WTC11 (cell line): Measurements from ENCODE around the gene GLRA2. TPM values are rescaled to one million over a fixed set of nuclear protein-coding genes. Genes with fewer than 3 reads are reported as not detected.

Experiments used
- ATAC-seq: fragments of 200-7000 bp; cut with Tn5 transposase; 2 replicates; pipeline ENCODE4 v1.10.0; 2021; ENCODE audit warnings: mild to moderate bottlenecking, moderate library complexity
- CTCF ChIA-PET: fragments of 300-600 bp; sonication (Branson Sonifier 250); formaldehyde crosslinking; loops from one replicate; lab custom pipeline; 2021; ENCODE audit warnings: antibody characterized with exemption; lab: Charles Lee
- POLR2A ChIA-PET: fragments of 350-600 bp; sonication (Branson Sonifier 250); formaldehyde crosslinking; loops from one replicate; lab custom pipeline; 2021; ENCODE audit warnings: antibody characterized with exemption; lab: Charles Lee
- DNase-seq: peaks from one replicate; pipeline ENCODE4 v3.0.0; 2021; ENCODE audit warnings: low spot score
- H3K27ac Mint-ChIP-seq: 2 replicates; pipeline ENCODE4 v1.8.0; 2021; ENCODE audit warnings: mixed read lengths
- H3K27me3 Mint-ChIP-seq: 2 replicates; pipeline ENCODE4 v1.8.0; 2021; ENCODE audit warnings: low read depth, mild to moderate bottlenecking, moderate library complexity, mixed read lengths
- H3K36me3 Mint-ChIP-seq: 2 replicates; pipeline ENCODE4 v1.8.0; 2021; ENCODE audit warnings: mixed read lengths
- H3K4me1 Mint-ChIP-seq: 2 replicates; pipeline ENCODE4 v1.8.0; 2022; ENCODE audit warnings: mixed read lengths
- H3K4me3 Mint-ChIP-seq: 2 replicates; pipeline ENCODE4 v1.8.0; 2021; ENCODE audit warnings: mild to moderate bottlenecking, moderate library complexity, mixed read lengths
- H3K9me3 Mint-ChIP-seq: 2 replicates; pipeline ENCODE4 v1.8.0; 2021; ENCODE audit warnings: mixed read lengths
- CBFB ChIP-seq: sonication (generic); formaldehyde crosslinking; IDR thresholded peaks from 2 replicates; pipeline ENCODE4 v1.8.1; 2022; ENCODE audit warnings: mild to moderate bottlenecking, low read depth, missing genetic modification reagents
- ESRRA ChIP-seq: sonication (generic); formaldehyde crosslinking; IDR thresholded peaks from 2 replicates; pipeline ENCODE4 v1.8.1; 2022; ENCODE audit warnings: mild to moderate bottlenecking, missing genetic modification reagents, borderline replicate concordance
- FOXK1 ChIP-seq: sonication (generic); formaldehyde crosslinking; IDR thresholded peaks from 2 replicates; pipeline ENCODE4 v1.8.0; 2022; ENCODE audit warnings: mild to moderate bottlenecking, moderate library complexity, missing genetic modification reagents
- GTF2I ChIP-seq: fragments of 250-450 bp; sonication (Bioruptor Pico); conservative IDR thresholded peaks from 2 replicates; pipeline ENCODE4 v1.4.0; 2021; ENCODE audit warnings: mild to moderate bottlenecking
- JAZF1 ChIP-seq: fragments of 250-450 bp; sonication (Bioruptor Pico); IDR thresholded peaks from 2 replicates; pipeline ENCODE4 v1.9.0; 2021; ENCODE audit warnings: moderate library complexity, mild to moderate bottlenecking, inconsistent platforms
- NFE2L1 ChIP-seq: sonication (generic); formaldehyde crosslinking; IDR thresholded peaks from 2 replicates; pipeline ENCODE4 v1.8.1; 2023; ENCODE audit warnings: missing genetic modification reagents
- NR1H2 ChIP-seq: sonication (generic); formaldehyde crosslinking; IDR thresholded peaks from 2 replicates; pipeline ENCODE4 v1.9.0; 2021; ENCODE audit warnings: mild to moderate bottlenecking, moderate library complexity, missing genetic modification reagents
- PRRX2 ChIP-seq: fragments of 250-450 bp; sonication (Bioruptor Pico); IDR thresholded peaks from 2 replicates; pipeline ENCODE4 v1.8.0; 2021; ENCODE audit warnings: mild to moderate bottlenecking
- RORB ChIP-seq: fragments of 250-450 bp; sonication (Bioruptor Pico); IDR thresholded peaks from 2 replicates; pipeline ENCODE4 v1.9.0; 2021; ENCODE audit warnings: mild to moderate bottlenecking
- ZNF138 ChIP-seq: sonication (generic); formaldehyde crosslinking; conservative IDR thresholded peaks from 2 replicates; pipeline ENCODE4 v1.8.1; 2022; ENCODE audit warnings: mild to moderate bottlenecking, moderate library complexity, missing genetic modification reagents
- ZNF263 ChIP-seq: sonication (generic); formaldehyde crosslinking; IDR thresholded peaks from 2 replicates; pipeline ENCODE4 v1.8.1; 2022; ENCODE audit warnings: low read depth, mild to moderate bottlenecking, moderate library complexity, missing genetic modification reagents
- total RNA-seq: library from RNA; stranded (reverse); gene quantifications from 3 replicates; pipeline ENCODE4 v1.2.3, GENCODE V29; 2021
- TF ChIP-seq, protein P1 (sequence below): sonication (generic); formaldehyde crosslinking; IDR thresholded peaks from 2 replicates; pipeline ENCODE4 v1.8.1; 2022; ENCODE audit warnings: missing genetic modification reagents, borderline replicate concordance
- TF ChIP-seq, protein P2 (sequence below): sonication (generic); formaldehyde crosslinking; IDR thresholded peaks from 2 replicates; pipeline ENCODE4 v1.8.1; 2023; ENCODE audit warnings: mild to moderate bottlenecking, moderate library complexity, missing genetic modification reagents
- TF ChIP-seq, protein P3 (sequence below): sonication (generic); formaldehyde crosslinking; IDR thresholded peaks from 2 replicates; pipeline ENCODE4 v1.8.1; 2023; ENCODE audit warnings: mild to moderate bottlenecking, missing genetic modification reagents, moderate library complexity
- TF ChIP-seq, protein P4 (sequence below): sonication (generic); formaldehyde crosslinking; conservative IDR thresholded peaks from 2 replicates; pipeline ENCODE4 v1.8.1; 2023; ENCODE audit warnings: mild to moderate bottlenecking, low read depth, missing genetic modification reagents, moderate library complexity
- TF ChIP-seq, protein P5 (sequence below): sonication (generic); formaldehyde crosslinking; IDR thresholded peaks from 2 replicates; pipeline ENCODE4 v1.8.0; 2022; ENCODE audit warnings: mild to moderate bottlenecking, missing genetic modification reagents
- TF ChIP-seq, protein P6 (sequence below): sonication (generic); formaldehyde crosslinking; IDR thresholded peaks from 2 replicates; pipeline ENCODE4 v1.8.0; 2022; ENCODE audit warnings: mild to moderate bottlenecking, missing genetic modification reagents
- TF ChIP-seq, protein P7 (sequence below): sonication (generic); formaldehyde crosslinking; IDR thresholded peaks from 2 replicates; pipeline ENCODE4 v1.8.0; 2022; ENCODE audit warnings: missing genetic modification reagents
- TF ChIP-seq, protein P8 (sequence below): sonication (generic); formaldehyde crosslinking; IDR thresholded peaks from 2 replicates; pipeline ENCODE4 v1.8.1; 2022; ENCODE audit warnings: mild to moderate bottlenecking, moderate library complexity, missing genetic modification reagents
- TF ChIP-seq, protein P9 (sequence below): sonication (generic); formaldehyde crosslinking; IDR thresholded peaks from 2 replicates; pipeline ENCODE4 v1.8.1; 2023; ENCODE audit warnings: mild to moderate bottlenecking, missing genetic modification reagents, moderate library complexity

GLRA2 gene
- total RNA-seq, 1 experiment from 2014 or later, result not detected

DNA sequence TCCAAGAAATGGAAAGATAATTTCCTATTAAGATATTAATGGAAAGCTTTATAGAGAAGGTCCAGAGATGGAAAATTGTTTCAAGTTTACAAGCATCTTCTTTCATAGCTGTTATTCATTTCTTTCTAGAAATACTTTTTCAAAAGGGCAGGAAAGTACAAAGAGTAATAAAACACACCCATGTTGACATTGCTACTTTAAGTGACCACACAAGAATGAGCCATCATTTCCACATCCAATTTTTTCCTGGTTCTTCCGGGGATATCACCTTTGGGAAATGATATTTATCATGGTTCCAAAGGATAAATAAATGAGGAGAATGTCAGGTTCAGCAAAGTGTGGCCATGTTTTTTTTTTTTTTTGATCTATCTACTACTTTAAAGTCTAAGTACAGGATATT is 4.5 kb downstream of the GLRA2 start (continued):
- TF ChIP-seq, protein P1, sequence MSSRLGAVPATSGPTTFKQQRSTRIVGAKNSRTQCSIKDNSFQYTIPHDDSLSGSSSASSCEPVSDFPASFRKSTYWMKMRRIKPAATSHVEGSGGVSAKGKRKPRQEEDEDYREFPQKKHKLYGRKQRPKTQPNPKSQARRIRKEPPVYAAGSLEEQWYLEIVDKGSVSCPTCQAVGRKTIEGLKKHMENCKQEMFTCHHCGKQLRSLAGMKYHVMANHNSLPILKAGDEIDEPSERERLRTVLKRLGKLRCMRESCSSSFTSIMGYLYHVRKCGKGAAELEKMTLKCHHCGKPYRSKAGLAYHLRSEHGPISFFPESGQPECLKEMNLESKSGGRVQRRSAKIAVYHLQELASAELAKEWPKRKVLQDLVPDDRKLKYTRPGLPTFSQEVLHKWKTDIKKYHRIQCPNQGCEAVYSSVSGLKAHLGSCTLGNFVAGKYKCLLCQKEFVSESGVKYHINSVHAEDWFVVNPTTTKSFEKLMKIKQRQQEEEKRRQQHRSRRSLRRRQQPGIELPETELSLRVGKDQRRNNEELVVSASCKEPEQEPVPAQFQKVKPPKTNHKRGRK (CRISPR knock-in tag), result no peak
- TF ChIP-seq ZNF263 (no peak), RORB (CRISPR knock-in tag) (no peak), ZNF138 (CRISPR knock-in tag) (no peak)
- TF ChIP-seq, protein P2, sequence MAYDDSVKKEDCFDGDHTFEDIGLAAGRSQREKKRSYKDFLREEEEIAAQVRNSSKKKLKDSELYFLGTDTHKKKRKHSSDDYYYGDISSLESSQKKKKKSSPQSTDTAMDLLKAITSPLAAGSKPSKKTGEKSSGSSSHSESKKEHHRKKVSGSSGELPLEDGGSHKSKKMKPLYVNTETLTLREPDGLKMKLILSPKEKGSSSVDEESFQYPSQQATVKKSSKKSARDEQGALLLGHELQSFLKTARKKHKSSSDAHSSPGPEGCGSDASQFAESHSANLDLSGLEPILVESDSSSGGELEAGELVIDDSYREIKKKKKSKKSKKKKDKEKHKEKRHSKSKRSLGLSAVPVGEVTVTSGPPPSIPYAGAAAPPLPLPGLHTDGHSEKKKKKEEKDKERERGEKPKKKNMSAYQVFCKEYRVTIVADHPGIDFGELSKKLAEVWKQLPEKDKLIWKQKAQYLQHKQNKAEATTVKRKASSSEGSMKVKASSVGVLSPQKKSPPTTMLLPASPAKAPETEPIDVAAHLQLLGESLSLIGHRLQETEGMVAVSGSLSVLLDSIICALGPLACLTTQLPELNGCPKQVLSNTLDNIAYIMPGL (CRISPR knock-in tag), result no peak
- TF ChIP-seq, protein P3, sequence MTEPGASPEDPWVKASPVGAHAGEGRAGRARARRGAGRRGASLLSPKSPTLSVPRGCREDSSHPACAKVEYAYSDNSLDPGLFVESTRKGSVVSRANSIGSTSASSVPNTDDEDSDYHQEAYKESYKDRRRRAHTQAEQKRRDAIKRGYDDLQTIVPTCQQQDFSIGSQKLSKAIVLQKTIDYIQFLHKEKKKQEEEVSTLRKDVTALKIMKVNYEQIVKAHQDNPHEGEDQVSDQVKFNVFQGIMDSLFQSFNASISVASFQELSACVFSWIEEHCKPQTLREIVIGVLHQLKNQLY, result no peak
- TF ChIP-seq, protein P4, sequence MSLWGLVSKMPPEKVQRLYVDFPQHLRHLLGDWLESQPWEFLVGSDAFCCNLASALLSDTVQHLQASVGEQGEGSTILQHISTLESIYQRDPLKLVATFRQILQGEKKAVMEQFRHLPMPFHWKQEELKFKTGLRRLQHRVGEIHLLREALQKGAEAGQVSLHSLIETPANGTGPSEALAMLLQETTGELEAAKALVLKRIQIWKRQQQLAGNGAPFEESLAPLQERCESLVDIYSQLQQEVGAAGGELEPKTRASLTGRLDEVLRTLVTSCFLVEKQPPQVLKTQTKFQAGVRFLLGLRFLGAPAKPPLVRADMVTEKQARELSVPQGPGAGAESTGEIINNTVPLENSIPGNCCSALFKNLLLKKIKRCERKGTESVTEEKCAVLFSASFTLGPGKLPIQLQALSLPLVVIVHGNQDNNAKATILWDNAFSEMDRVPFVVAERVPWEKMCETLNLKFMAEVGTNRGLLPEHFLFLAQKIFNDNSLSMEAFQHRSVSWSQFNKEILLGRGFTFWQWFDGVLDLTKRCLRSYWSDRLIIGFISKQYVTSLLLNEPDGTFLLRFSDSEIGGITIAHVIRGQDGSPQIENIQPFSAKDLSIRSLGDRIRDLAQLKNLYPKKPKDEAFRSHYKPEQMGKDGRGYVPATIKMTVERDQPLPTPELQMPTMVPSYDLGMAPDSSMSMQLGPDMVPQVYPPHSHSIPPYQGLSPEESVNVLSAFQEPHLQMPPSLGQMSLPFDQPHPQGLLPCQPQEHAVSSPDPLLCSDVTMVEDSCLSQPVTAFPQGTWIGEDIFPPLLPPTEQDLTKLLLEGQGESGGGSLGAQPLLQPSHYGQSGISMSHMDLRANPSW (CRISPR knock-in tag), result no peak

DNA sequence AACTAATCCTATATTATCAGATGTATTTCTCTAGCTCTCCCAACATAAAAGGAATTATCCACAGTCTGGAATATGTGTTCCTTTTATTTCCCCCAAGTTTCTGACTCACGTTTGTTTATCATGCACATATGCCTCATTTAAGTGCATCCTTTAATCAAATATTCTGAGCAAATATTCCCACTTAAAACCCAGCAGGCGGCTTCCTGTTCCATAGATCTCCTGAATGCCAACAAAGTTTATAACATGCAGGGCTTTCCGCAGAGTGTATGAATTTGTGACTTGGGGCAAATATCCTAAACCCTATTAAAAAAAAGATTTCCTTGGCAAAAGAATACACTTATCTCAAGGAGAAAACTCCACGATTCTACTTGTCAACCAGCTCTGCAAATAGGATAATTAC is 16.9 kb downstream of the GLRA2 start:
- POLR2A ChIA-PET, result no interaction called here
- no peaks in the 10 kb centered on the region for H3K36me3 Mint-ChIP-seq
- TF ChIP-seq, protein P2 (CRISPR knock-in tag), result no peak
- TF ChIP-seq, protein P5, sequence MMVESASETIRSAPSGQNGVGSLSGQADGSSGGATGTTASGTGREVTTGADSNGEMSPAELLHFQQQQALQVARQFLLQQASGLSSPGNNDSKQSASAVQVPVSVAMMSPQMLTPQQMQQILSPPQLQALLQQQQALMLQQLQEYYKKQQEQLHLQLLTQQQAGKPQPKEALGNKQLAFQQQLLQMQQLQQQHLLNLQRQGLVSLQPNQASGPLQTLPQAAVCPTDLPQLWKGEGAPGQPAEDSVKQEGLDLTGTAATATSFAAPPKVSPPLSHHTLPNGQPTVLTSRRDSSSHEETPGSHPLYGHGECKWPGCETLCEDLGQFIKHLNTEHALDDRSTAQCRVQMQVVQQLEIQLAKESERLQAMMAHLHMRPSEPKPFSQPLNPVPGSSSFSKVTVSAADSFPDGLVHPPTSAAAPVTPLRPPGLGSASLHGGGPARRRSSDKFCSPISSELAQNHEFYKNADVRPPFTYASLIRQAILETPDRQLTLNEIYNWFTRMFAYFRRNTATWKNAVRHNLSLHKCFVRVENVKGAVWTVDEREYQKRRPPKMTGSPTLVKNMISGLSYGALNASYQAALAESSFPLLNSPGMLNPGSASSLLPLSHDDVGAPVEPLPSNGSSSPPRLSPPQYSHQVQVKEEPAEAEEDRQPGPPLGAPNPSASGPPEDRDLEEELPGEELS (CRISPR knock-in tag), result no peak
- no peak for TF ChIP-seq JAZF1 (CRISPR knock-in tag)
- TF ChIP-seq, protein P6, sequence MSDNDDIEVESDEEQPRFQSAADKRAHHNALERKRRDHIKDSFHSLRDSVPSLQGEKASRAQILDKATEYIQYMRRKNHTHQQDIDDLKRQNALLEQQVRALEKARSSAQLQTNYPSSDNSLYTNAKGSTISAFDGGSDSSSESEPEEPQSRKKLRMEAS, result no peak
- TF ChIP-seq NFE2L1 (CRISPR knock-in tag), result no peak
- no peak for TF ChIP-seq CBFB (CRISPR knock-in tag)
- TF ChIP-seq, protein P7, sequence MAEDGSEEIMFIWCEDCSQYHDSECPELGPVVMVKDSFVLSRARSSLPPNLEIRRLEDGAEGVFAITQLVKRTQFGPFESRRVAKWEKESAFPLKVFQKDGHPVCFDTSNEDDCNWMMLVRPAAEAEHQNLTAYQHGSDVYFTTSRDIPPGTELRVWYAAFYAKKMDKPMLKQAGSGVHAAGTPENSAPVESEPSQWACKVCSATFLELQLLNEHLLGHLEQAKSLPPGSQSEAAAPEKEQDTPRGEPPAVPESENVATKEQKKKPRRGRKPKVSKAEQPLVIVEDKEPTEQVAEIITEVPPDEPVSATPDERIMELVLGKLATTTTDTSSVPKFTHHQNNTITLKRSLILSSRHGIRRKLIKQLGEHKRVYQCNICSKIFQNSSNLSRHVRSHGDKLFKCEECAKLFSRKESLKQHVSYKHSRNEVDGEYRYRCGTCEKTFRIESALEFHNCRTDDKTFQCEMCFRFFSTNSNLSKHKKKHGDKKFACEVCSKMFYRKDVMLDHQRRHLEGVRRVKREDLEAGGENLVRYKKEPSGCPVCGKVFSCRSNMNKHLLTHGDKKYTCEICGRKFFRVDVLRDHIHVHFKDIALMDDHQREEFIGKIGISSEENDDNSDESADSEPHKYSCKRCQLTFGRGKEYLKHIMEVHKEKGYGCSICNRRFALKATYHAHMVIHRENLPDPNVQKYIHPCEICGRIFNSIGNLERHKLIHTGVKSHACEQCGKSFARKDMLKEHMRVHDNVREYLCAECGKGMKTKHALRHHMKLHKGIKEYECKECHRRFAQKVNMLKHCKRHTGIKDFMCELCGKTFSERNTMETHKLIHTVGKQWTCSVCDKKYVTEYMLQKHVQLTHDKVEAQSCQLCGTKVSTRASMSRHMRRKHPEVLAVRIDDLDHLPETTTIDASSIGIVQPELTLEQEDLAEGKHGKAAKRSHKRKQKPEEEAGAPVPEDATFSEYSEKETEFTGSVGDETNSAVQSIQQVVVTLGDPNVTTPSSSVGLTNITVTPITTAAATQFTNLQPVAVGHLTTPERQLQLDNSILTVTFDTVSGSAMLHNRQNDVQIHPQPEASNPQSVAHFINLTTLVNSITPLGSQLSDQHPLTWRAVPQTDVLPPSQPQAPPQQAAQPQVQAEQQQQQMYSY (CRISPR knock-in tag), result no peak
- TF ChIP-seq, protein P8, sequence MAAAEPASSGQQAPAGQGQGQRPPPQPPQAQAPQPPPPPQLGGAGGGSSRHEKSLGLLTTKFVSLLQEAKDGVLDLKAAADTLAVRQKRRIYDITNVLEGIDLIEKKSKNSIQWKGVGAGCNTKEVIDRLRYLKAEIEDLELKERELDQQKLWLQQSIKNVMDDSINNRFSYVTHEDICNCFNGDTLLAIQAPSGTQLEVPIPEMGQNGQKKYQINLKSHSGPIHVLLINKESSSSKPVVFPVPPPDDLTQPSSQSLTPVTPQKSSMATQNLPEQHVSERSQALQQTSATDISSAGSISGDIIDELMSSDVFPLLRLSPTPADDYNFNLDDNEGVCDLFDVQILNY, result no peak
- TF ChIP-seq, protein P9, sequence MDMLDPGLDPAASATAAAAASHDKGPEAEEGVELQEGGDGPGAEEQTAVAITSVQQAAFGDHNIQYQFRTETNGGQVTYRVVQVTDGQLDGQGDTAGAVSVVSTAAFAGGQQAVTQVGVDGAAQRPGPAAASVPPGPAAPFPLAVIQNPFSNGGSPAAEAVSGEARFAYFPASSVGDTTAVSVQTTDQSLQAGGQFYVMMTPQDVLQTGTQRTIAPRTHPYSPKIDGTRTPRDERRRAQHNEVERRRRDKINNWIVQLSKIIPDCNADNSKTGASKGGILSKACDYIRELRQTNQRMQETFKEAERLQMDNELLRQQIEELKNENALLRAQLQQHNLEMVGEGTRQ (CRISPR knock-in tag), result no peak
- no peak for TF ChIP-seq RORB (CRISPR knock-in tag)
- TF ChIP-seq GTF2I (CRISPR knock-in tag), result no peak
- TF ChIP-seq ESRRA (CRISPR knock-in tag), result no peak
- no peak for TF ChIP-seq FOXK1
- TF ChIP-seq NR1H2 (CRISPR knock-in tag), result no peak
- no peak for TF ChIP-seq PRRX2 (CRISPR knock-in tag)

More for the DNA sequence above, 16.9 kb downstream of the GLRA2 start:
- CTCF ChIA-PET, result no interaction called here
- ATAC-seq (no peak), DNase-seq (no peak)
- Mint-ChIP-seq H3K4me3 (no peak overlapping the region), H3K27ac (no peak overlapping the region), H3K27me3 (no peaks in the 10 kb centered on the region; the same call in 1 of the 2 replicates), H3K4me1 (no peaks in the 10 kb centered on the region), H3K9me3 (peaks cover 2% of the 10 kb centered on the region)
